DND-41 (cell line): ENCODE results near the gene EML5.
A peak's percentile ranks its signal among the peaks of the same experiment; 100 is the strongest.

Source experiments
- EZH2 ChIP-seq: IDR thresholded peaks from 3 replicates; pipeline ENCODE4 v1.6.1; 2012; ENCODE audit warnings: borderline replicate concordance, low read depth, mild to moderate bottlenecking, moderate library complexity, low read length, inconsistent platforms; ENCODE audit not compliant: severe bottlenecking
- TF ChIP-seq, protein P1 (sequence below): IDR thresholded peaks from 2 replicates; pipeline ENCODE4 v1.5.1; 2012; ENCODE audit warnings: borderline replicate concordance, low read length, moderate library complexity, mild to moderate bottlenecking; ENCODE audit not compliant: poor library complexity, severe bottlenecking; ENCODE audit errors: extremely low read depth

DNA sequence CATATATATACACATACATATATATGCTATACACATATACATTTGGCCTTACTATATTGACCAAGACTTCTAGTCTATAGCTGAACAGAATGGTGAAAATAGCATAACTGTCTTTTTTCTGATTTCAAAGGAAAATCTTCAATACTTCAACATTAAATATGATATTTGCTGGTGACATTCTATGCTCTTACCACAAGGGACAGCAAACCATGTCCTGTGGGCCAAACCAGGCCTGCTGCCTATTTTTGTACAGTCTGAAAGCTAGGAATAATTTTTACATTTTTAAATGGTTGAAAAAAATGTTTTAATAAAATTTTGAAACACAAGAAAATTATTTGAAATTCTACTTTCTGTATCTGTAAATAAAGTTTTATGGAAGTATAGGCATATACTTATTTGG, 63.6 kb downstream of the EML5 start:
- TF ChIP-seq, protein P1, sequence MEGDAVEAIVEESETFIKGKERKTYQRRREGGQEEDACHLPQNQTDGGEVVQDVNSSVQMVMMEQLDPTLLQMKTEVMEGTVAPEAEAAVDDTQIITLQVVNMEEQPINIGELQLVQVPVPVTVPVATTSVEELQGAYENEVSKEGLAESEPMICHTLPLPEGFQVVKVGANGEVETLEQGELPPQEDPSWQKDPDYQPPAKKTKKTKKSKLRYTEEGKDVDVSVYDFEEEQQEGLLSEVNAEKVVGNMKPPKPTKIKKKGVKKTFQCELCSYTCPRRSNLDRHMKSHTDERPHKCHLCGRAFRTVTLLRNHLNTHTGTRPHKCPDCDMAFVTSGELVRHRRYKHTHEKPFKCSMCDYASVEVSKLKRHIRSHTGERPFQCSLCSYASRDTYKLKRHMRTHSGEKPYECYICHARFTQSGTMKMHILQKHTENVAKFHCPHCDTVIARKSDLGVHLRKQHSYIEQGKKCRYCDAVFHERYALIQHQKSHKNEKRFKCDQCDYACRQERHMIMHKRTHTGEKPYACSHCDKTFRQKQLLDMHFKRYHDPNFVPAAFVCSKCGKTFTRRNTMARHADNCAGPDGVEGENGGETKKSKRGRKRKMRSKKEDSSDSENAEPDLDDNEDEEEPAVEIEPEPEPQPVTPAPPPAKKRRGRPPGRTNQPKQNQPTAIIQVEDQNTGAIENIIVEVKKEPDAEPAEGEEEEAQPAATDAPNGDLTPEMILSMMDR, result peak; percentile 39
- no peak for TF ChIP-seq EZH2
